SK-N-MC (cell line): ENCODE measurements around the gene RCC2.

Source experiments
- EZH2 ChIP-seq: fragments of 200-600 bp; sonication (generic); IDR thresholded peaks from one replicate; pipeline ENCODE4 v1.6.1; 2017; ENCODE audit warnings: antibody characterized with exemption
- FOXP2 ChIP-seq: optimal IDR thresholded peaks from 2 replicates; pipeline ENCODE3; 2011; ENCODE audit warnings: mild to moderate bottlenecking, moderate library complexity; ENCODE audit not compliant: insufficient read depth; ENCODE audit errors: extremely low read length, control extremely low read depth
- POLR2AphosphoS5 ChIP-seq: IDR thresholded peaks from 2 replicates; pipeline ENCODE4 v1.6.1; 2012; ENCODE audit warnings: mild to moderate bottlenecking, low read depth, low read length, borderline replicate concordance

GRCh38 chr1:17419626-17420328 lies 19.7 kb downstream of the RCC2 start:
- no peak for TF ChIP-seq EZH2
- TF ChIP-seq POLR2AphosphoS5 = no peak
- TF ChIP-seq FOXP2 = no peak
